NCI-H2196 treated with DMSO at 0.1 percent for 48 hours (cell line): ENCODE results near the gene HOXA4.

Experiments
- DNase-seq: peaks from one replicate; lab custom pipeline; 2025; ENCODE audit not compliant: unreplicated experiment; lab: John Stamatoyannopoulos, UW

The HOXA4 gene

GRCh38 chr7:27133409-27134231 lies 3.1 kb upstream of the HOXA4 start:
- no peak for DNase-seq

- no peak for DNase-seq
Observed at GRCh38 chr7:27132978-27133377, 2.4 kb upstream of the HOXA4 start.

- DNase-seq, result no peak
Observed at GRCh38 chr7:27132214-27132613, 1.7 kb upstream of the HOXA4 start.

GRCh38 chr7:27131390-27131819 lies 848 bp upstream of the HOXA4 start:
- DNase-seq, result no peak

GRCh38 chr7:27129729-27130539 lies 623 bp downstream of the HOXA4 start:
- no peak for DNase-seq

GRCh38 chr7:27128776-27129728 lies 1.5 kb downstream of the HOXA4 start:
- DNase-seq, result no peak

- DNase-seq, result no peak
Observed at GRCh38 chr7:27128034-27128433, 2.5 kb downstream of the HOXA4 start.

GRCh38 chr7:27126596-27127327 lies 3.8 kb downstream of the HOXA4 start:
- no peak for DNase-seq

- no peak for DNase-seq
Observed at GRCh38 chr7:27125986-27126394, 4.6 kb downstream of the HOXA4 start.

GRCh38 chr7:27124902-27125689 lies 5.5 kb downstream of the HOXA4 start:
- no peak for DNase-seq

GRCh38 chr7:27124096-27124901 lies 6.3 kb downstream of the HOXA4 start:
- no peak for DNase-seq

GRCh38 chr7:27123477-27124053 lies 7.0 kb downstream of the HOXA4 start:
- DNase-seq, result no peak

GRCh38 chr7:27123007-27123476 lies 7.5 kb downstream of the HOXA4 start:
- DNase-seq, result no peak

- no peak for DNase-seq
Observed at GRCh38 chr7:27122077-27122910, 8.3 kb downstream of the HOXA4 start.

GRCh38 chr7:27121684-27122076 lies 8.9 kb downstream of the HOXA4 start:
- no peak for DNase-seq

- no peak for DNase-seq
Observed at GRCh38 chr7:27119412-27119911, 11.1 kb downstream of the HOXA4 start.

- DNase-seq, result no peak
Observed at GRCh38 chr7:27118580-27118979, 12.0 kb downstream of the HOXA4 start.
